DMS 273 treated with DMSO at 0.1 percent for 48 hours (cell line): ENCODE measurements around the gene LYZL1.
"Not testable (repeated sequence)": the region's sequence is repeated elsewhere in the genome, so short reads cannot be mapped to it uniquely, and the experiment has no call there.

Experiments used
- DNase-seq: peaks from one replicate; lab custom pipeline; 2025; lab: John Stamatoyannopoulos, UW

The LYZL1 gene

GRCh38 chr10:29308142-29308541 lies 19.3 kb downstream of the LYZL1 start:
- not testable (repeated sequence) for DNase-seq

GRCh38 chr10:29309465-29309864 lies 20.6 kb downstream of the LYZL1 start:
- no peak for DNase-seq

- not testable (repeated sequence) for DNase-seq
These were observed 21.6 kb downstream of the LYZL1 start for GRCh38 chr10:29310463-29310862.

- DNase-seq, result no peak
These were observed 24.2 kb downstream of the LYZL1 start for GRCh38 chr10:29313071-29313470.

- DNase-seq, result no peak
These were observed 25.9 kb downstream of the LYZL1 start for GRCh38 chr10:29314726-29315125.

GRCh38 chr10:29315814-29316213 lies 26.9 kb downstream of the LYZL1 start:
- no peak for DNase-seq

- no peak for DNase-seq
These were observed 27.6 kb downstream of the LYZL1 start for GRCh38 chr10:29316308-29317026.

- no peak for DNase-seq
These were observed 28.2 kb downstream of the LYZL1 start for GRCh38 chr10:29317027-29317420.

GRCh38 chr10:29317423-29318021 lies 28.7 kb downstream of the LYZL1 start:
- DNase-seq, result no peak

GRCh38 chr10:29318141-29319071 lies 29.5 kb downstream of the LYZL1 start:
- DNase-seq, result not testable (repeated sequence)

GRCh38 chr10:29319205-29319781 lies 30.4 kb downstream of the LYZL1 start:
- DNase-seq, result no peak

GRCh38 chr10:29320680-29321121 lies 31.8 kb downstream of the LYZL1 start:
- DNase-seq, result not testable (repeated sequence)

GRCh38 chr10:29321656-29322055 lies 32.8 kb downstream of the LYZL1 start:
- DNase-seq, result no peak

- no peak for DNase-seq
These were observed 34.0 kb downstream of the LYZL1 start for GRCh38 chr10:29322918-29323317.

- DNase-seq, result no peak
These were observed 34.5 kb downstream of the LYZL1 start for GRCh38 chr10:29323367-29323766.

- DNase-seq, result no peak
These were observed 35.5 kb downstream of the LYZL1 start for GRCh38 chr10:29324220-29324841.

GRCh38 chr10:29326299-29326698 lies 37.4 kb downstream of the LYZL1 start:
- no peak for DNase-seq

- DNase-seq, result no peak
These were observed 38.2 kb downstream of the LYZL1 start for GRCh38 chr10:29326886-29327745.

- DNase-seq, result no peak
These were observed 38.9 kb downstream of the LYZL1 start for GRCh38 chr10:29327746-29328102.

- DNase-seq, result no peak
These were observed 40.1 kb downstream of the LYZL1 start for GRCh38 chr10:29328983-29329382.

- DNase-seq, result no peak
These were observed 40.5 kb downstream of the LYZL1 start for GRCh38 chr10:29329420-29329819.
